ENCODE measurements around the gene CLDN20. TPM values are rescaled to one million over a fixed set of nuclear protein-coding genes. Genes with fewer than 3 reads are reported as not detected.

Gene CLDN20
- total and polyA plus RNA-seq, 10 of the 15 experiments (the other 5 are each of a cell fraction or from before 2014, with no cell fraction given) = 0.13 to 0.23 TPM; not detected in 8

- CTCF ChIA-PET = interaction anchor here (1.1 to 4.7 kb wide), 3 partner anchors 13 to 306 kb away, joined by 4 to 20 read pairs (median 5); no protein-coding TSS in a partner anchor
- Histone ChIP-seq H3K27ac (ENCODE audit: control insufficient read depth, insufficient read depth) (no peak overlapping the region), H3K9me3 (replicated peaks; ENCODE audit: control insufficient read depth, insufficient read depth, low read length) (no peaks in the 10 kb centered on the region; the same call in 2 of the 3 replicates), H3K36me3 (ENCODE audit: control insufficient read depth in 2 of 2, insufficient read depth in 2 of 2, low read length in 1 of 2) (no peaks in the 10 kb centered on the region; a peak in 1 of 4 replicates), H3K4me2 (ENCODE audit: control insufficient read depth, insufficient read depth) (no peak overlapping the region), H3K79me2 (ENCODE audit: control insufficient read depth, insufficient read depth, low read length) (no peaks in the 10 kb centered on the region), H3K4me3 (no peak overlapping the region), H3K4me1 (ENCODE audit: control insufficient read depth, insufficient read depth, low read length) (peaks cover 4% of the 10 kb centered on the region), H2AFZ (ENCODE audit: control insufficient read depth, low read depth, low read length) (no peak overlapping the region), H4K20me1 (ENCODE audit: control insufficient read depth, insufficient read depth) (no peaks in the 10 kb centered on the region), H3K9ac (ENCODE audit: control insufficient read depth, insufficient read depth, low read length) (no peak overlapping the region), H3K27me3 (replicated peaks in 1 of 2; ENCODE audit: control insufficient read depth in 2 of 2, insufficient read depth in 2 of 2, low read length in 1 of 2) (no peaks in the 10 kb centered on the region)
- no peak for TF ChIP-seq SMC3 (IDR thresholded peaks at IDR 0.05; ENCODE audit: borderline replicate concordance, low read length)
- TF ChIP-seq MXI1 (IDR thresholded peaks at IDR 0.05; ENCODE audit: low read depth, low read length) = no peak
- TF ChIP-seq ASH2L (IDR thresholded peaks at IDR 0.05; ENCODE audit: borderline replicate concordance, low read depth) = no peak
- TF ChIP-seq PKNOX1 (IDR thresholded peaks at IDR 0.05) = no peak
- no peak for TF ChIP-seq BMI1 (IDR thresholded peaks at IDR 0.05; ENCODE audit: borderline replicate concordance)
- no peak for ATAC-seq
- FAIRE-seq = no peak
- 98% methylated on average over 4 of the region's 4 CpGs for WGBS (ENCODE audit: insufficient coverage, insufficient replicate concordance, low lambda C conversion rate, missing lambda C conversion rate)
- intact Hi-C loops (cut with micrococcal nuclease; ENCODE audit: unreplicated experiment) (no loop called here), in situ Hi-C loops (cut with MboI) (no loop called here)
- DNase-seq (ENCODE audit: low read depth, low spot score) = no peak
- RAD21 ChIA-PET (ENCODE audit: unreplicated experiment) = interaction anchor here (0.8 to 1.1 kb wide), 3 partner anchors 10 to 58 kb away, joined by 3 to 4 read pairs (median 3); no protein-coding TSS in a partner anchor
- SMC1A ChIA-PET (ENCODE audit: uncharacterized antibody, unreplicated experiment) = interaction anchor here (1.3 to 3.0 kb wide), 4 partner anchors 10 to 559 kb away, joined by 3 to 14 read pairs (median 6); no protein-coding TSS in a partner anchor
- POLR2A ChIA-PET = no interaction called here
- BruUV-seq (replicated peaks) = no TSS peak
Observed at GRCh38 chr6:155234687-155235086, 29.1 kb upstream of the CLDN20 start.

GRCh38 chr6:155235087-155235486 lies 28.7 kb upstream of the CLDN20 start:
- 79% methylated on average over 5 of the region's 5 CpGs for WGBS (ENCODE audit: insufficient coverage, insufficient replicate concordance, low lambda C conversion rate, missing lambda C conversion rate)
- Histone ChIP-seq H3K4me3 (no peak overlapping the region), H3K36me3 (ENCODE audit: control insufficient read depth in 2 of 2, insufficient read depth in 2 of 2, low read length in 1 of 2) (no peaks in the 10 kb centered on the region; a peak in 1 of 4 replicates), H3K27ac (ENCODE audit: control insufficient read depth, insufficient read depth) (no peak overlapping the region), H3K4me1 (ENCODE audit: control insufficient read depth, insufficient read depth, low read length) (peaks cover 4% of the 10 kb centered on the region), H3K4me2 (ENCODE audit: control insufficient read depth, insufficient read depth) (no peak overlapping the region), H3K79me2 (ENCODE audit: control insufficient read depth, insufficient read depth, low read length) (no peaks in the 10 kb centered on the region), H4K20me1 (ENCODE audit: control insufficient read depth, insufficient read depth) (no peaks in the 10 kb centered on the region), H3K9ac (ENCODE audit: control insufficient read depth, insufficient read depth, low read length) (no peak overlapping the region), H3K9me3 (replicated peaks; ENCODE audit: control insufficient read depth, insufficient read depth, low read length) (no peaks in the 10 kb centered on the region; the same call in 2 of the 3 replicates), H2AFZ (ENCODE audit: control insufficient read depth, low read depth, low read length) (no peak overlapping the region), H3K27me3 (replicated peaks in 1 of 2; ENCODE audit: control insufficient read depth in 2 of 2, insufficient read depth in 2 of 2, low read length in 1 of 2) (no peaks in the 10 kb centered on the region)
- BruUV-seq (replicated peaks) = no TSS peak
- FAIRE-seq = no peak
- no peak for DNase-seq (ENCODE audit: low read depth, low spot score)
- ChIA-PET RAD21 (ENCODE audit: unreplicated experiment) (interaction anchor here (0.8 to 1.1 kb wide), 3 partner anchors 11 to 58 kb away, joined by 3 to 4 read pairs (median 3); no protein-coding TSS in a partner anchor), CTCF (interaction anchor here (1.1 to 4.7 kb wide), 3 partner anchors 12 to 307 kb away, joined by 4 to 20 read pairs (median 5); no protein-coding TSS in a partner anchor), SMC1A (ENCODE audit: uncharacterized antibody, unreplicated experiment) (interaction anchor here (0.8 to 3.0 kb wide), 5 partner anchors 10 to 560 kb away, joined by 3 to 14 read pairs (median 4); no protein-coding TSS in a partner anchor), POLR2A (no interaction called here)
- no peak for ATAC-seq
- in situ Hi-C loops (cut with MboI) (no loop called here), intact Hi-C loops (cut with micrococcal nuclease; ENCODE audit: unreplicated experiment) (no loop called here)
- TF ChIP-seq E2F8 (IDR thresholded peaks at IDR 0.05; ENCODE audit: low read depth, partially characterized antibody) = no peak
- no peak for TF ChIP-seq RUNX3 (IDR thresholded peaks at IDR 0.05; ENCODE audit: low read length)
- no peak for TF ChIP-seq FOS (IDR thresholded peaks at IDR 0.05; ENCODE audit: borderline replicate concordance, extremely low read depth, insufficient read length)
- TF ChIP-seq JUNB (IDR thresholded peaks at IDR 0.05) = no peak
- no peak for TF ChIP-seq YBX1 (IDR thresholded peaks at IDR 0.05)
- TF ChIP-seq MXI1 (IDR thresholded peaks at IDR 0.05; ENCODE audit: low read depth, low read length) = no peak
- no peak for TF ChIP-seq ZNF217 (IDR thresholded peaks at IDR 0.05)
- no peak for TF ChIP-seq ZSCAN29 (IDR thresholded peaks at IDR 0.05)
- no peak for TF ChIP-seq RAD21 (IDR thresholded peaks at IDR 0.05; ENCODE audit: insufficient read depth, low read depth, low read length)

All from GM12878 (cell line).